GM19328 (cell line): Measurements from ENCODE around the gene PTPRR.

Source experiments
- ATAC-seq: cut with Tn5 transposase; IDR thresholded peaks from one replicate; pipeline ENCODE4 v1.9.1; 2021; ENCODE audit warnings: mild to moderate bottlenecking, moderate library complexity; ENCODE audit not compliant: unreplicated experiment

The PTPRR gene

DNA sequence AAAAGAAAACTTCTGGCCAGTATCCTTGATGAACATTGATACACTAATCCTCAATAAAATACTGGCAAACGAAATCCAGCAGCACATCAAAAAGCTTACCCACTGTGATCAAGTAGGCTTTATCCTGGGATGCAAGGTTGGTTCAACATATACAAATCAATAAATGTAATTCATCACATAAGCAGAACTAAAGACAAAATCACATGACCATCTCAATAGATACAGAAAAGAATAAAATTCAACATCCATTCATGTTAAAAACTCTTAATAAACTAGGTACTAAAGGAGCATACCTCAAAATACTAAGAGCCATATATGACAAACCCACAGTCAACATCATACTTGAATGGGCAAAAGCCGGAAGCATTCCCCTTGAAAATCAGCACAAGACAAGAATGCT lies 211.5 kb downstream of the PTPRR start:
- no peak for ATAC-seq

DNA sequence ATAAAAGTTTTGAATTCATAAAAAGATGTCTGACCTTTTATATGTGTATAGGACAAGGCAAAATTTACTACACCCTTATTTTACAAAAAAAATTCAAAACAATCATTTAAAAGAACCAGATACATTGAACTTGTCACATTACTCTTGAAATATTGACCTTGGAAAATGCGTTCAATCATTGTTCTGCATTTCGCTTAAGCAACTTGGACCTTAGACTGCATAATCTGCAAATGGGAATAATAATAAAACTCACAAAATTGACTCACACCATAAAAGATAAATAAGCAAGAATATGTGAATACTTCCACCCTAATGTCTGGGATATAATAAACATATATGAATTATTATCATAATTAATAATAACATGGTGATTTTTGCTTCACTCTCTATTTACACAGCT lies 213.9 kb downstream of the PTPRR start:
- ATAC-seq, result no peak

GRCh38 chr12:70698345-70698744 lies 222.2 kb downstream of the PTPRR start:
- no peak for ATAC-seq

- ATAC-seq, result no peak
Observed at GRCh38 chr12:70695361-70696023, 225.0 kb downstream of the PTPRR start.

GRCh38 chr12:70692681-70693288 lies 227.8 kb downstream of the PTPRR start:
- ATAC-seq, result no peak

DNA sequence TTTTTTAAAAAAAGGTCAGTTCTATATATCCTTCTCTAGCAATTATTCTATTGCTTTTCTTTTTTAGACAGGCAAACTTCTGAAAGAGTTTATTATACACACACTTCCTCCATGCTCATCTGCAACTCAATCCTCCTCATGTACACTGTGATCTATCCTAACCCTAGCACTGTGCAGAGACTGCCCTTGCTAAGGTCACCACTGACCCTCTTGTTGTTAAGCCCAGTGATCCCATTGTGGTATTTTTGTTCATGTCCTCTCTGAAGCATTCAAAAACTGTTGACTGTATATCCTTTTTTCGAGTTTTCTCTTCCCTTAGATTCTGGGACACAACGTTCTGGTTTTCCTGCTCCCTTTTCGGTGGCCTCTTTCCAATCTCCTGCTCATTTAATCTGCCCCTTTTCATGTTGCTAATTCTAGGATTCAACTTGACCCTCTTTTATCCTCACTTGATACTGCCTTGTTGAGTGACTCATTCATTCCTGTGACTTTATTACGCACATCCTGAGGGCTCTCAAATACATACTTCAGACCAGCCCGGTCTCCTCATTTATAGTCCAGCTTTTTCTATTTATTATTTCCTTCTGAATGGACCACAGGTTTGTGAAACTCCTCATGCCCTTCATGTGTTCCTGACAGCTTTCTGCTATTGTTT lies 229.4 kb downstream of the PTPRR start:
- no peak for ATAC-seq

- no peak for ATAC-seq
Observed at GRCh38 chr12:70686907-70687306, 233.6 kb downstream of the PTPRR start.

DNA sequence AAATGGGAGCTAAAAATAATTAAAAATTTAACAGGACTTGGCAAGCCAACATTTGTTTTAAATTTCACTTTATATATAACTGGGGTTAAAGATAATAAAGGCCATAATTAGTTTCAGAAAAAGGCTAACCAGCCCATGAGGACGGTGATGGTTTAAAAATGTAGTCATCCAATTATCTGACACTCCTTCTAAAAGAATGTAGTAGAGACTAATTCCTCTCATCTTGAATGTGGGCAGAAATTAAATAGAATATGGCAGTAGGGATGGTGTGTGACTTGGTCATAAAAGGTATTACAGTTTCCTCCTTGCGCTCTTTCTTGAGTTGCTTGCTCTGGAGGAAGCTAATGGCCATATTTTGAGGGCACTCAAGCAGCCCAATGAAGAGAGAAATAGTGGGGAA lies 234.2 kb downstream of the PTPRR start:
- no peak for ATAC-seq

DNA sequence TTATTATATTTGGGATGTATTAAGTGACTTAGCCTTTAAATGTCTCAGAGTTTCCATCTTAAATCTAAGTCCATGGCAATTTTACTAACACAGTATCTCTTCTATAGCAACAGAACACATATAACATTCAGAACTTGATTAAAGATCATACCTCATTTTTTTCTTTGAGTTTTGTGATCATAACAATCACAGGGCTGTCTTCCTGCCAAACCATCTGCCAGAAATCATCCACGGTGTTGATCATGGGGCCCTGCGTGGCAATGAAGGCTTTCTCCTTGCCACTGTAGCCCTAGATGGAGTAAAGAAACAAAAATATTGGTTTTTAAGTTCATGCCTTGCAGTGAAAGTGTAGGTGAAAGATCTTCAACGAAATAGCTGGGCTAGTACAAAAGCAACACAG lies 236.6 kb downstream of the PTPRR start:
- no peak for ATAC-seq

GRCh38 chr12:70671698-70672097 lies 248.8 kb downstream of the PTPRR start:
- no peak for ATAC-seq

DNA sequence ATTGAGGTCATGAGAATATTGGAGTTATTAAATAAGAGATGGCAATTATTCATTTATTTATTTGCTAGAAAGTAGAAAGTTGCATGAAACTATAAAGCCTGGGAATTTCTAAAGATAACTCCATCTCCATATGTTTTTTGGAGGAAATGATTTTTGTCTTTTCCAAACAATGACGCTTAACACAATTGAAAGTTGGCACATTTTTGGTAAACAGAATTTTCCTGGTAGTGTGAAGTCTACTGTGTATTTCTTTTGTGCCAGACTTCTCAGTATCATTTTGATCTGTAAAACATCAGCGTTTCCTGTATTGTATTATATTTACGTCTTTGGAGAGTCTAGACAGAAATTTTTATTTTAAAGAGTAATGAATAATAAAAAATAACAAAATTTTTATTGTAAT lies 249.6 kb downstream of the PTPRR start:
- no peak for ATAC-seq

DNA sequence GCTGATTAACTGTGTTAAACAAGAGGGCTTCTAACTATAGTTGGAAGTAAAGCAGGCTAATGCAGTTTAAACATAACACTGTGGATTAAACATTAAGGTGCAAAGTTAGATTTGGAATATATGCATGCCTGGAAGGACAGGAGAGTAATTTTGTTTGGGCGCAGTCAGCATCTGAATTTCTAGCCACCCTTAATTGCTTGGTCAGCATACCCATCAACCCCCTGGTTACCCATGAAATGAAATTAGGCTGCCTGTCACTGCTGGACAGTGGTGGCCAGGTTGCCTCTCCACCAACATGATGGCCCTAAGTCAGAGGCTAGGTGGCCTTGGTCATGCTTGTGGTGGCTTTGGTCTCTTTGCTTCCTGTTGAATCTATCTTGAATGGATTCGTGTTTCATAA lies 253.3 kb downstream of the PTPRR start:
- ATAC-seq, result no peak

DNA sequence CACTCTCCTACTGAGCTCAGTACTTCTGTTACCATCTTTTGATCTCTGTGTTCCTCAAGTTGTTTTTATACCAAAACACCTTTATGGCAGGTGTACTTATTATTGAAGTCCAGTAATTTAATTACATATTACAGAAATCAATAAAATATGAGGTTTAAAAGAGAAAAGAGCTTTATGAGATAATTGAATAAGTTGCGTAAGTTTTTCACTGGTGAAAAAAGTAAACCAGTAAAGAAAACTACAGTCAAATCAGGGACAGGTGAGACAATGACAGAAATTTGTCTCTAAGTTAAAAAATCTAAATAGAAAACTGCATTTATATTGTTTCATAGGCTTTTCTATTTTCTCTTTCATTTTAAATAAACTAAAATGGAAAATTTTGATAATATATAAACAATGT lies 254.2 kb downstream of the PTPRR start:
- no peak for ATAC-seq

GRCh38 chr12:70664465-70664881 lies 256.1 kb downstream of the PTPRR start:
- ATAC-seq, result no peak

GRCh38 chr12:70663838-70664237 lies 256.7 kb downstream of the PTPRR start:
- ATAC-seq, result no peak

GRCh38 chr12:70661466-70662161 lies 258.9 kb downstream of the PTPRR start:
- no peak for ATAC-seq

GRCh38 chr12:70660620-70661219 lies 259.8 kb downstream of the PTPRR start:
- no peak for ATAC-seq

- no peak for ATAC-seq
Observed at GRCh38 chr12:70660002-70660604, 260.4 kb downstream of the PTPRR start.

- no peak for ATAC-seq
Observed at GRCh38 chr12:70659077-70659606, 261.4 kb downstream of the PTPRR start.

GRCh38 chr12:70657616-70658286 lies 262.8 kb downstream of the PTPRR start:
- ATAC-seq, result no peak
